HG03135 (cell line): ENCODE measurements around the gene GCKR.

Experiments used
- ATAC-seq: cut with Tn5 transposase; IDR thresholded peaks from one replicate; pipeline ENCODE4 v1.9.1; 2021; ENCODE audit warnings: mild to moderate bottlenecking, moderate library complexity; ENCODE audit not compliant: unreplicated experiment

The GCKR gene

GRCh38 chr2:27569398-27569797, 72.8 kb downstream of the GCKR start:
- no peak for ATAC-seq

DNA sequence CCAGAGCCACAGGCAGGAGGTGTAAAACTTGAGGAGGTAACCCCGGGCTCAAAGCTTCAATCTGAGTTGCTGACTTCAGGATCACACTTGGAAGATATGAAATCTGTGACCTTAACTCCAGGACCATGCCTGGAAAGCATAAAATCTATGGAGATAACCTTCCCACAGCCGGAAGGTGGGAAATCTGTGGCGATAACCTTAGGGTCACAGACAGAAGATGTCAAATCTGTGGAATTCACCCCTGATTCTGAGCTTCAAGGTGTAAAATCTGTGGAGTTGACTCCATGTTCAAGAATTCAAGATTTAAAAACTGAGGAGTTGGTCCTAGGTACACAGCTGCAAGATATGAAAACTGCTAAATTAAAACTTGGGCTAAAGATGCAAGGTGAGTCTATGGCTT, 74.6 kb downstream of the GCKR start:
- no peak for ATAC-seq

GRCh38 chr2:27571681-27572080, 75.0 kb downstream of the GCKR start:
- ATAC-seq, result no peak

DNA sequence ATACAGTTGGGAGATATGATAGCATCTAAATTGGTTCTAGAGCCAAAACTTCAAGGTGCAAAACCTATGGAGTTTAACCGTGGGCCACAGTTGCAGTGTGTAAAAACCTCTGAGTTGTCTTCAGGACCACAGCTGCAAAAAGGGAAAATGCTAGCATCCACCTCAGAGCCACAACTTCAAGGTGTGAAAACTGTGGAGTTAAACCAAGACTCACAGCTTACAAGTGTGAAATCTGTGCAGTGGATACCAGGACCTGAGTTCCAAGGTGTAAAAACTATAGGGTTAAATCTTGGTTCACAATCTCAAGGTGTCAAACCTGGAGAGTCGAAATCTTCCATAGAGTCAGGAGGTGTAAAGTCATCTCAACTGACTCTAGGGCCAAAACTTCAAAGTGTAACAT, 75.8 kb downstream of the GCKR start:
- ATAC-seq, result no peak

DNA sequence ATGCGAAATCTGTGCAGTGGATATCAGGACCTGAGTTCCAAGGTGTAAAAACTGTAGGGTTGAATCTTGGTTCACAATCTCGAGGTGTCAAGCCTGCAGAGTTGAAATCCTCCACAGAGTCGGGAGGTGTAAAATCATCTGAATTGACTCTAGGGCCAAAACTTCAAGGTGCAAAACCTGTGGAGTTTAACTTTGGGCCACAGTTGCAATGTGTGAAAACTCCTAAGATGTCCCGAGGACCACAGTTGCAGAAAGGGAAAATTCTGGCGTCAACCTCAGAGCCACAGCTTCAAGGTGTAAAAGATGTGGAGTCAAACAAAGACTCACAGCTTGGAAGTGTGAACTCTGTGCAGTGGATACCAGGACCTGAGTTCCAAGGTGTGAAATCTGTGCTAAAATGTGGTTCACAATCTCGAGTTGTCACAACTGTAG, 76.4 kb downstream of the GCKR start:
- no peak for ATAC-seq
